ENCODE measurements around the gene CEPT1. TPM values are rescaled to one million over a fixed set of nuclear protein-coding genes. Genes with fewer than 3 reads are reported as not detected.
A peak's percentile ranks its signal among the peaks of the same experiment; 100 is the strongest.

CEPT1 gene
- total and polyA plus RNA-seq, 9 of the 15 experiments (the other 6 are each of a cell fraction or from before 2014, with no cell fraction given), result 24.4 to 72.6 (median 42.4) TPM

DNA sequence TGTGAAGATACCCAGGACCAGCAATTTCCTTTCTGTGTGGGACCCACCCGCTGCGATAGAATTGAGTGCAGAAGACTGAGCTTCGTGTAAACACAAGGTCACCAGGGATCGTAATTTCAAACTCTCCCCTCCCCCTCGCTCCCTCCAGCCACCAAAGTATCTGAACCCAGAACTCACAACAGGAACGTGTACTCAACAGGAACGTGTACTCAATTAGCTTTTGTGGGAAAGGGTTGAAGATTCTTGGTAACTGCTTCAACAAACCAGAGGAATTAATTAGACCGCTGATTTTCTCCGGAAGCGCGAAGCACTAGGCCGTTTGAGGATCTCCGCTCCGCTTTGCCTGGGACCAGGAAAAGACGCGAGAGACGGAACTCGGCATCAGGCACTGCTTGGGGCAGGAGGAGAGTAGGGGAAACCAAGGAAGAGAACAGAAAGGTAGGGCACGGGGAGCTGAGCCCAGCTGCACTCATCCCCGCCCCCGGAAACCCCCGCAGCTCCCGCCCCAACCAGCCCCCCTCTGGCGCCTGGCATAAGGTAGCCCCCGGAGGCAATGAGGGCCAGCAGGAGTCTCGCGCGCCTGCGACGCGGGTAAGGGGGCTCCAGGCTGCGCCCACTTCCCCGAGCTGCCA is 583 bp upstream of the CEPT1 start (continued):
- TF ChIP-seq, protein P1, sequence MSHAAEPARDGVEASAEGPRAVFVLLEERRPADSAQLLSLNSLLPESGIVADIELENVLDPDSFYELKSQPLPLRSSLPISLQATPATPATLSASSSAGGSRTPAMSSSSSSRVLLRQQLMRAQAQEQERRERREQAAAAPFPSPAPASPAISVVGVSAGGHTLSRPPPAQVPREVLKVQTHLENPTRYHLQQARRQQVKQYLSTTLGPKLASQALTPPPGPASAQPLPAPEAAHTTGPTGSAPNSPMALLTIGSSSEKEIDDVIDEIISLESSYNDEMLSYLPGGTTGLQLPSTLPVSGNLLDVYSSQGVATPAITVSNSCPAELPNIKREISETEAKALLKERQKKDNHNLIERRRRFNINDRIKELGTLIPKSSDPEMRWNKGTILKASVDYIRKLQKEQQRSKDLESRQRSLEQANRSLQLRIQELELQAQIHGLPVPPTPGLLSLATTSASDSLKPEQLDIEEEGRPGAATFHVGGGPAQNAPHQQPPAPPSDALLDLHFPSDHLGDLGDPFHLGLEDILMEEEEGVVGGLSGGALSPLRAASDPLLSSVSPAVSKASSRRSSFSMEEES (CRISPR knock-in tag; IDR thresholded peaks at IDR 0.05), result no peak
- TF ChIP-seq ATF7 (IDR thresholded peaks at IDR 0.05) (no peak), AFF4 (CRISPR knock-in tag; IDR thresholded peaks at IDR 0.05) (no peak), PRMT5 (CRISPR knock-in tag; IDR thresholded peaks at IDR 0.05) (no peak), ZFP1 (CRISPR knock-in tag; IDR thresholded peaks at IDR 0.05) (no peak), MYBL2 (IDR thresholded peaks at IDR 0.05; ENCODE audit: low read depth) (peak; percentile 45; the same call in 1 of the 2 replicates), MYBL2 (CRISPR knock-in tag; IDR thresholded peaks at IDR 0.05; ENCODE audit: borderline replicate concordance) (no peak), JUN (IDR thresholded peaks at IDR 0.05; ENCODE audit: borderline replicate concordance, low read depth, low read length) (no peak), JUN (CRISPR knock-in tag; IDR thresholded peaks at IDR 0.05; ENCODE audit: borderline replicate concordance) (0 out of 2 replicates have a peak, but pooled peaks have one; percentile 13), MXI1 (IDR thresholded peaks at IDR 0.05; ENCODE audit: low read depth, low read length) (0 out of 2 replicates have a peak, but pooled peaks have one; percentile 7), PML (IDR thresholded peaks at IDR 0.05; ENCODE audit: low read length) (no peak), SP2 (IDR thresholded peaks at IDR 0.05; ENCODE audit: extremely low read depth, low read depth, low read length, poor library complexity, severe bottlenecking) (no peak), ELF2 (CRISPR knock-in tag; IDR thresholded peaks at IDR 0.05) (no peak), ZNF408 (CRISPR knock-in tag; IDR thresholded peaks at IDR 0.05; ENCODE audit: low read depth) (no peak)
- TF ChIP-seq, protein P2, sequence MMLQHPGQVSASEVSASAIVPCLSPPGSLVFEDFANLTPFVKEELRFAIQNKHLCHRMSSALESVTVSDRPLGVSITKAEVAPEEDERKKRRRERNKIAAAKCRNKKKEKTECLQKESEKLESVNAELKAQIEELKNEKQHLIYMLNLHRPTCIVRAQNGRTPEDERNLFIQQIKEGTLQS (IDR thresholded peaks at IDR 0.05), result no peak
- TF ChIP-seq, protein P2 (CRISPR knock-in tag; conservative IDR thresholded peaks at IDR 0.05), result no peak
- TF ChIP-seq, protein P3, sequence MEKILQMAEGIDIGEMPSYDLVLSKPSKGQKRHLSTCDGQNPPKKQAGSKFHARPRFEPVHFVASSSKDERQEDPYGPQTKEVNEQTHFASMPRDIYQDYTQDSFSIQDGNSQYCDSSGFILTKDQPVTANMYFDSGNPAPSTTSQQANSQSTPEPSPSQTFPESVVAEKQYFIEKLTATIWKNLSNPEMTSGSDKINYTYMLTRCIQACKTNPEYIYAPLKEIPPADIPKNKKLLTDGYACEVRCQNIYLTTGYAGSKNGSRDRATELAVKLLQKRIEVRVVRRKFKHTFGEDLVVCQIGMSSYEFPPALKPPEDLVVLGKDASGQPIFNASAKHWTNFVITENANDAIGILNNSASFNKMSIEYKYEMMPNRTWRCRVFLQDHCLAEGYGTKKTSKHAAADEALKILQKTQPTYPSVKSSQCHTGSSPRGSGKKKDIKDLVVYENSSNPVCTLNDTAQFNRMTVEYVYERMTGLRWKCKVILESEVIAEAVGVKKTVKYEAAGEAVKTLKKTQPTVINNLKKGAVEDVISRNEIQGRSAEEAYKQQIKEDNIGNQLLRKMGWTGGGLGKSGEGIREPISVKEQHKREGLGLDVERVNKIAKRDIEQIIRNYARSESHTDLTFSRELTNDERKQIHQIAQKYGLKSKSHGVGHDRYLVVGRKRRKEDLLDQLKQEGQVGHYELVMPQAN (IDR thresholded peaks at IDR 0.05; ENCODE audit: borderline replicate concordance), result no peak

Data from K562 (cell line).